Glomerular visceral epithelial cell (primary cell): Measurements from ENCODE around the gene DAP.
A peak's percentile ranks its signal among the peaks of the same experiment; 100 is the strongest.
"Not testable (repeated sequence)": the region's sequence is repeated elsewhere in the genome, so short reads cannot be mapped to it uniquely, and the experiment has no call there.

Experiments
- DNase-seq: peaks from one replicate; pipeline ENCODE4 v3.0.0-alpha.2; 2016; ENCODE audit errors: extremely low spot score

The DAP gene

GRCh38 chr5:10633271-10634049 lies 127.6 kb downstream of the DAP start:
- no peak for DNase-seq

- DNase-seq = peak; percentile 90
These were observed 128.8 kb downstream of the DAP start for GRCh38 chr5:10632110-10632761.

GRCh38 chr5:10631316-10631996 lies 129.6 kb downstream of the DAP start:
- DNase-seq = no peak

- not testable (repeated sequence) for DNase-seq
These were observed 130.3 kb downstream of the DAP start for GRCh38 chr5:10630744-10631143.

- DNase-seq = no peak
These were observed 130.9 kb downstream of the DAP start for GRCh38 chr5:10630126-10630525.

- no peak for DNase-seq
These were observed 131.4 kb downstream of the DAP start for GRCh38 chr5:10629682-10630081.
